ENCODE data around the gene GJC2.

- no peak for TF ChIP-seq CTCF (IDR thresholded peaks at IDR 0.05; ENCODE audit: low read depth, low read length)
- no peak for TF ChIP-seq MYC (IDR thresholded peaks at IDR 0.05; ENCODE audit: low read depth, low read length)
- TF ChIP-seq POLR2A (IDR thresholded peaks at IDR 0.05; ENCODE audit: extremely low read depth, insufficient read length) = no peak
- TF ChIP-seq MAX (IDR thresholded peaks at IDR 0.05; ENCODE audit: low read depth, low read length) = no peak
Observed at GRCh38 chr1:228163007-228163753, 13.4 kb downstream of the GJC2 start.

Data from NB4 (cell line).